KMS-11 (cell line): ENCODE results near the gene PKHD1.

Experiments used
- H2AFZ ChIP-seq: fragments of 200-600 bp; sonication (generic); 2 replicates; pipeline ENCODE4 v1.6.1; 2016; ENCODE audit warnings: antibody characterized with exemption, mixed run types, low read depth
- H3K27ac ChIP-seq: fragments of 200-600 bp; sonication (generic); 2 replicates; pipeline ENCODE4 v1.6.1; 2016; ENCODE audit warnings: mild to moderate bottlenecking, mixed run types
- H3K27me3 ChIP-seq: fragments of 200-600 bp; sonication (generic); 2 replicates; pipeline ENCODE4 v1.6.1; 2017; ENCODE audit warnings: mild to moderate bottlenecking, low read depth, mixed run types, moderate library complexity; ENCODE audit not compliant: insufficient read depth
- H3K36me3 ChIP-seq: fragments of 200-600 bp; sonication (generic); 2 replicates; pipeline ENCODE4 v1.6.1; 2017; ENCODE audit warnings: mild to moderate bottlenecking, mixed run types; ENCODE audit not compliant: insufficient read depth
- H3K4me1 ChIP-seq: fragments of 200-600 bp; sonication (generic); 2 replicates; pipeline ENCODE4 v1.6.1; 2016; ENCODE audit warnings: mild to moderate bottlenecking, low read depth, mixed run types; ENCODE audit not compliant: poor library complexity, severe bottlenecking
- H3K4me2 ChIP-seq: fragments of 200-600 bp; sonication (generic); 2 replicates; pipeline ENCODE4 v1.7.0; 2016; ENCODE audit warnings: mild to moderate bottlenecking, mixed run types
- H3K4me3 ChIP-seq: fragments of 200-600 bp; sonication (generic); IDR thresholded peaks from 2 replicates; pipeline ENCODE4 v1.6.1; 2017; ENCODE audit warnings: low read depth, low read length, mixed read lengths; ENCODE audit not compliant: insufficient read depth
- H3K79me2 ChIP-seq: fragments of 200-600 bp; sonication (generic); 2 replicates; pipeline ENCODE4 v1.6.1; 2016; ENCODE audit warnings: low read depth, mixed run types; ENCODE audit not compliant: insufficient read depth
- H3K9ac ChIP-seq: fragments of 200-600 bp; sonication (generic); 2 replicates; pipeline ENCODE4 v1.6.1; 2016; ENCODE audit warnings: mild to moderate bottlenecking, mixed run types
- H4K20me1 ChIP-seq: fragments of 200-600 bp; sonication (generic); 2 replicates; pipeline ENCODE4 v1.6.1; 2016; ENCODE audit warnings: mild to moderate bottlenecking, mixed run types; ENCODE audit not compliant: insufficient read depth
- TF ChIP-seq, protein P1 (sequence below): fragments of 200-600 bp; sonication (generic); conservative IDR thresholded peaks from 2 replicates; pipeline ENCODE4 v1.6.1; 2017; ENCODE audit warnings: low read depth, mild to moderate bottlenecking, antibody characterized with exemption, low read length, moderate library complexity, mixed read lengths

The PKHD1 gene

DNA sequence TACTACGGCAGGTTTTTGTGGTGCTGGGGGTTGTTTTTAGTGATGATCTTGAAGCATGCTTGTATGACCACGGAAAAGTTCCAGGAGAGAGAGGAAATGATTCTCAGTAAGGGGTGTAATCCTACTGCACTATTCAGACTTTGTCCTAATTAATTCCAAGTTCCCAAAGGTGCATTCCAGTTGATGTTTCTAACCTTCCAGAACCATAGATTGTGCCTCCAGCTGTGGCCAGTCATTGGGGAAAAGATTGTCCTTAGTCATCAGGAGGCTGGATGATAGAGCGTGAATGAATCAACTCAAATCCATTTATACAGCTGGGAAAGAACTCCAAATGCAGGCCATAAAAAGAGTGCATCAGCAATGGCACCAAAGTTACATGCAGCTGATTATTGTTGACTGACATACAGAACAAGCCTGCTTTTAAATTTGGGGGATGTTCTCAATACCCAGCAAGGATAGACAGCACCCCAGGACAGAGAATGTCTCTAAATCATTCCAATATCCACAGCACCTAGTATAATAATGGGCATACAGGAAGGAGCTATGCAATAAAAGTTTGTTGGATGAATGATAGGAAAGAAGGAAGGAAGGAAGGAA lies 27.8 kb upstream of the PKHD1 start:
- Histone ChIP-seq H4K20me1 (no peaks in the 10 kb centered on the region), H3K79me2 (no peaks in the 10 kb centered on the region), H2AFZ (no peak overlapping the region), H3K4me2 (no peak overlapping the region), H3K4me1 (no peaks in the 10 kb centered on the region), H3K36me3 (no peaks in the 10 kb centered on the region), H3K27ac (no peak overlapping the region), H3K4me3 (no peak overlapping the region), H3K9ac (no peak overlapping the region), H3K27me3 (no peaks in the 10 kb centered on the region)
- TF ChIP-seq, protein P1, sequence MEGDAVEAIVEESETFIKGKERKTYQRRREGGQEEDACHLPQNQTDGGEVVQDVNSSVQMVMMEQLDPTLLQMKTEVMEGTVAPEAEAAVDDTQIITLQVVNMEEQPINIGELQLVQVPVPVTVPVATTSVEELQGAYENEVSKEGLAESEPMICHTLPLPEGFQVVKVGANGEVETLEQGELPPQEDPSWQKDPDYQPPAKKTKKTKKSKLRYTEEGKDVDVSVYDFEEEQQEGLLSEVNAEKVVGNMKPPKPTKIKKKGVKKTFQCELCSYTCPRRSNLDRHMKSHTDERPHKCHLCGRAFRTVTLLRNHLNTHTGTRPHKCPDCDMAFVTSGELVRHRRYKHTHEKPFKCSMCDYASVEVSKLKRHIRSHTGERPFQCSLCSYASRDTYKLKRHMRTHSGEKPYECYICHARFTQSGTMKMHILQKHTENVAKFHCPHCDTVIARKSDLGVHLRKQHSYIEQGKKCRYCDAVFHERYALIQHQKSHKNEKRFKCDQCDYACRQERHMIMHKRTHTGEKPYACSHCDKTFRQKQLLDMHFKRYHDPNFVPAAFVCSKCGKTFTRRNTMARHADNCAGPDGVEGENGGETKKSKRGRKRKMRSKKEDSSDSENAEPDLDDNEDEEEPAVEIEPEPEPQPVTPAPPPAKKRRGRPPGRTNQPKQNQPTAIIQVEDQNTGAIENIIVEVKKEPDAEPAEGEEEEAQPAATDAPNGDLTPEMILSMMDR, result no peak

DNA sequence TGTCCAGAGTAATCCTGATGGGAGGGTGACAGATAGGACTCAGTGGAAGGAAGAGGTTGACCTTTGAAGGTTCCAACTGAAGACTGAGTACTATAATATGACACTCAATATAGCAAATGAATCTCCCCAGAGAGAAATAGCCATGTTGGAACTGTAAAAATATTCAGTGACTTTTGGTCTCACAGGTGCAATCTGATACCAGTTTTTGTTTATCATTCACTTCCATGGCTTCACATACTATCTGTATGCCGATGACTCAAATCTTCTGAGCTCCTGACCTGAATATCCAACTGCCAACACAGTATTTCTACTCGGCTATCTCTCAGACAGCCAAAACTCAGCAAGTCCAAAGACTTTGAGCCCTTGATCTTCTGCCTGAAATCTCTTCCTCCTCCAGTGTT lies 21.8 kb upstream of the PKHD1 start:
- H3K4me3 ChIP-seq, result no peak overlapping the region
- H3K36me3 ChIP-seq, result no peaks in the 10 kb centered on the region
- peaks cover 9% of the 10 kb centered on the region for H3K4me1 ChIP-seq
- no peaks in the 10 kb centered on the region for H3K27me3 ChIP-seq
- H3K9ac ChIP-seq, result no peak overlapping the region
- no peak overlapping the region for H3K4me2 ChIP-seq
- H3K79me2 ChIP-seq, result no peaks in the 10 kb centered on the region
- no peak overlapping the region for H2AFZ ChIP-seq
- TF ChIP-seq, protein P1, result no peak
- no peaks in the 10 kb centered on the region for H4K20me1 ChIP-seq
- H3K27ac ChIP-seq, result no peak overlapping the region

DNA sequence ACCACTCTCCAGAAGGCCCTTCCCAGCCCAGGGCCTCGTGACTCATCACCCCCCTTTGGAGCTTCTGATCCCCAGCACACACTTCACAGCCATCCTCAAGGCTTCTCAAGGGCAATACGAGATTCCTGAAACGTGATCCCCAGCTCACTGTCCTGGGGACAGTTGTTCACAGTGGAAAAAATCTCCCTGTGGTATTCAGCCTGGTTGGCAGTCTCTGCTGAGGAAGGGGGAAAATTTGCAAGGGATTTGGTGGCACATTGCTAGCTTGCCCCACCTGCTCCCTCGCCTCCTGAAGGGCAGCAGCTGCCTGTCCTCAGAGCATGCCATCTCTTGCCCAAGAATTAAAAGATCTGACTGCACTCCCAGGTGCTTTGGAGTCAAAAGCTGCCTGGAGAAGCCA lies 20.7 kb upstream of the PKHD1 start:
- no peaks in the 10 kb centered on the region for H3K79me2 ChIP-seq
- H3K36me3 ChIP-seq, result no peaks in the 10 kb centered on the region
- H3K9ac ChIP-seq, result no peak overlapping the region
- no peak overlapping the region for H3K4me2 ChIP-seq
- no peaks in the 10 kb centered on the region for H4K20me1 ChIP-seq
- TF ChIP-seq, protein P1, result no peak
- H3K27me3 ChIP-seq, result no peaks in the 10 kb centered on the region
- H3K4me3 ChIP-seq, result no peak overlapping the region
- H3K4me1 ChIP-seq, result peaks cover 9% of the 10 kb centered on the region
- no peak overlapping the region for H2AFZ ChIP-seq
- H3K27ac ChIP-seq, result no peak overlapping the region

DNA sequence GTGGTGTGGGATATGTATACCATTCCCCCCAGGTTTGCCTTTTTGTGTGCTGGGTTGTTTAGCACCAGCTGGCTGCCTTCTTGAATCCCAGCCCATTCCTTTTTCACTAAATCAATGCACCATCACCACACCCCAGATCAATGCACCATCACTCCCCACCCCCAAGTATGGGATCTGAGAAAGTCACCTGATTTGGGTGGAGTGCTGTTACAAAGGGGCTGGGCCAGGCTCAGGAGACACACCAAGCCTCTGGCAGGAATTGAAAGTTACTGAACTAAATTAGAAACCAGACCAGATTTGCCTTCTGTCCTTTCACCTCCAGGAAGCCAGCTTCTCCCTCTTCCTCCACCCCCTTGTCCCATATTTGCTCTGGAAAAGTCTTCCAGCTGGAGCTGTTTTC lies 19.6 kb upstream of the PKHD1 start:
- TF ChIP-seq, protein P1, result no peak
- Histone ChIP-seq H3K4me3 (no peak overlapping the region), H3K4me1 (peaks cover 9% of the 10 kb centered on the region), H4K20me1 (no peaks in the 10 kb centered on the region), H2AFZ (no peak overlapping the region), H3K27me3 (no peaks in the 10 kb centered on the region), H3K27ac (no peak overlapping the region), H3K9ac (no peak overlapping the region), H3K79me2 (no peaks in the 10 kb centered on the region), H3K4me2 (no peak overlapping the region), H3K36me3 (no peaks in the 10 kb centered on the region)
